GOT3 (cell line): ENCODE results near the gene TBC1D10B.

Experiments
- DNase-seq: peaks from one replicate; lab custom pipeline; 2025; ENCODE audit warnings: mixed read lengths; lab: John Stamatoyannopoulos, UW

TBC1D10B gene

DNA sequence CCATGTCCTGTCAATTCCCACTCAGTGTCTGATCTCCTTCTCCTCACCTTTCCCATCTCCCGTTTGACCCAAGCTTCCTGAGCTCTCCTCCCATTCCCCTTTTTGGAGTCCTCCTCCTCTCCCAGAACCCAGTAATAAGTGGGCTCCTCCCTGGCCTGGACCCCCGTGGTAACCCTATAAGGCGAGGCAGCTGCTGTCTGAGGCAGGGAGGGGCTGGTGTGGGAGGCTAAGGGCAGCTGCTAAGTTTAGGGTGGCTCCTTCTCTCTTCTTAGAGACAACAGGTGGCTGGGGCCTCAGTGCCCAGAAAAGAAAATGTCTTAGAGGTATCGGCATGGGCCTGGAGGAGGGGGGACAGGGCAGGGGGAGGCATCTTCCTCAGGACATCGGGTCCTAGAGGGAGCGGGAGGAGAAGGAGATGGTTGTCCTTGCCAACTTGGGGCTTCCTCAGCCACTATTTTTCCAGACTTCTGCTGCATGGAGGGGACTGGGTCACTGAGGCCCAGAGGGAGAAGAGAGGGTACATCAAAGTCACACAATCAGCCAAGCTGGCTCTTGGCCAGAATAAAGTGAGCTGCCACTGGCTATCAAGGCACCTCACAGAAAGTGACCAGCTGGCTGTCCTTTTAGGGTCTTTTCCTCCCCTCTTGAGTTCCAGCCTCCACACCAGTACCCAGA lies 1.9 kb upstream of the TBC1D10B start:
- DNase-seq, result no peak

DNA sequence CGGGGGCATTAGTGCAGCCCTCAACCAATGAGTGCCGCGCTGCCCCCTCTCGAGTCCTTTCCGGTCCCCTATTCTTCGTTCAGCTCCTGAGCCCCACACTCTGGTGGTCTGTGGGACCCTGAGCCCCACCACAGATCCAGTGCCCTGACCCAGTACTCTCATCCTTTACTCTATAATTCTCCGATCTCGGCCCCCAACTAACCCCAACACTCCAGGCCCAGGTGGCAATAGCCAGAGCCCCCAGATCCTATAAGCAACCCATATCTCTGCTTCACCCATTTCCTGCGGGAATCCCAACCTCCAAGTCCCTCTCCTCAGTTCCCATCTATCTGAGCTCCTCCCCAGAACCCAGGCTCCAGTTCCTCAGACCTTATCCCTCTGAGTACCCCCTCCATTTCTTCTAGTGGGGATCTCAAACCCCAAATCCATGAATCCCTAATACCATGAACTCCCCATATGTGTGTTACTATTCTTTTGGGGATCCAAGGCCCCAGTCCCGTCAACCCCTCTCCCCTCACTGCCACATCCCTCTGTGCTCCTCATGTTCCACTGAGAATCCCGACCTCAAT lies 1.0 kb upstream of the TBC1D10B start:
- DNase-seq, result no peak

DNA sequence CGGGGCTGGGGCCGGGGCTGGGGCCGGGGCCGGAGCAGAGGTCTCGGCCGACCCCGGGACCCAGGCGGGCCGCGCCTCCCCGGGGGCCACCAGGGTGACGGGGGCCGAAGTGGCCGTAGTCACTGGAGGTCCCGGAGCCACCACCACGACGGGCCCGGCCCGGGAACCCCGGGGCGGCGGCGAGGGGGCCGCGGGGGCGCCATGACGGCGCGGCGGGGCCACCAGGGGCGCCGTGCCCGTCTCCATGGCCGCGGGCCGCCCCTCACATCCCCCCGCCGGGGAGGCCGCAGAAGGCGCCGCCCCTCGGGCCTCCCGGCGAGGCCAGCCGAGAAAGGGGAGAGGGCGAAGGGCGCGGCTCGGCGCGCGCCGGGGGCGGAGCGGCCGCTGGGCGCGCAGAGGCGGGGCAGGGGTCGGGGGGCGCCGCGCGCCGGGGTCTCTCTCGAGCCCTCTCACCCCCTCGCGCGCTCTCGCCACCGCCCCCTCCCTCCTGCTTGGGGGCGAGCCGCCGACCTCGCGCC lies 297 bp downstream of the TBC1D10B start:
- DNase-seq, result no peak

DNA sequence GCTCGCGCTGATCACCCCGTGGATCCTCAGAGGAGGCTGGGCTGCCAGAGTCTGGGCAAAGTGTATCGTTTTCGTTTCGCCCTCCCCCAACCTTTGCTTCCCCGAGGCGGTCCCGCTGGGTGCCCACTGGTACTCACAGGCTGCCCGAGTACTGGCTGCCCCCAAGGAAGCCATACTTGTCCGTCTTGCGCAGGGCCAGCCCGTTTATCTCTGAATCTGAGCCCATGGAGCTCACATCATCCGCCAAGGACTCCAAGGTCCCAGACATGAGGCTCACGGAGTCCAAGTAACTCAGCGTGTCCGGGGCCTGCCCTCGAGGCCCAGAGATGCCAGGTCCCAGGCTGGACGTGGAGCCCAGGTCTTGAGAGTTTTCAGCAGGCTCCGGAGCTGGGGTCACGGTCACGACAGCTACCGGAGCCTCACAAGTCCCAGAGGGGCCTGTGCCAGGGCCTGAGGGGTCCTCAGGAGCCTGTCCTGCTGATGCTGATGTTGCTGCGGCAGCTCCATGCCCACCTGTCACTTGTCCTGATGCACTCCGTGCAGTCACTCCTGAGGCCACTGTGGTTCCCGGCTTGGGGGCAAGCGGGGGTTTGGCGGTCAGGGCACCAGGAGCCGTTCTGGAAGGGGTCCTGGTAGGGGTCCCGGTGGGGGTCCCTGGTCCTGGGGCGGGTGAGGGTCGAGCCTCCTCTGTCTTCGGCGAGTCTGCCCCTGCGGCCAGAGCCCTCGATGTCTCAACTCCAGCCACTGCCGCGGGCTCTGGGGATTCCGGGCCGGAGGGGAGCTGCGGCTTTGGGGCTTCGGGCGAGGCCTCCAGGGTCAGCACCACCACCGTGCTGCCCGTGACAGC lies 980 bp downstream of the TBC1D10B start:
- no peak for DNase-seq

DNA sequence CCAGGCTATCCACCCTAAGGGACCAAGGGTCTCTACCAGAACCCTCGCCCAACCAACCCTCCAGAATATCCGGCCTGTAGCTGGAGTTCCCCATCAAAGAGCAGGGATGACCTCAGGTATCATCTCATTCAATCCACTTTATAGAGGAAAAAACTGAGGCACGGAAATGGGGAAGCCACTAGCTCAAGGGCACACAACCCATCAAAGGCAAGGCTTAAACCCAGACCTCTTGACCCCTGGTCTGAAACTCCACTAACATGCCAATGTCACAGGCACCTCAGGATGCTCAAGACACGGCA lies 1.6 kb downstream of the TBC1D10B start:
- DNase-seq, result no peak

DNA sequence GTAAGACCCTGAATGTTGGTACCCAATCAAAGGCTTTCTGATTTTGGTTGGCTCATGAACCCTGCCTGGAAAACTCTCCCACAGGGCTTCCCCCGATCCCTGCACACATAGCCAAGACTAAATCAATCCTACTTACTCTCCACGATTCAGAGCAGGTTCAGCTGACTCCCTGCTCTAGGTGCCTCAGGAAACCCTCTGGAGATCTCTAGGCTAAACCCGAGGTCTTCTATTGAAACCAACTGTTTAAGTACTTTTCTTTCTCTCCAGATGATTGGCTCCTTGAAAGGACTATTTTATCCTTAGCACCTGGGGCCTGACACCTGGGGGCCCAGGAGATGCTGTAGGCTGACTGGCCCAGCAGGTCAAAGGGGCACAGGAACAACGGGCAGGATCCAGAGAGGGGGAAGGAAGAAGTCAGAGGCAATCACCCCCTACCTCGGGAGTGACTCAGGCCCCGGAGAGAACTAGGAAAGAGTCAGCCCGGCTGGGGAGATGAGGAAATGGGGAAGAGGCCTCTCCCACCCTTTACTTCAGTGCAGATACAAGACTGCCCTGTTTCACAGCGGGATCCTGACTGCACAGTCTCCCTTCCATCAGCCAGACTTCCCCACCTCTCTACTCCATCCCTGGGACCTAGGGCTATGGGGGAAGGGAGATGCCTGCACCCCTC lies 2.0 kb downstream of the TBC1D10B start:
- DNase-seq, result no peak

DNA sequence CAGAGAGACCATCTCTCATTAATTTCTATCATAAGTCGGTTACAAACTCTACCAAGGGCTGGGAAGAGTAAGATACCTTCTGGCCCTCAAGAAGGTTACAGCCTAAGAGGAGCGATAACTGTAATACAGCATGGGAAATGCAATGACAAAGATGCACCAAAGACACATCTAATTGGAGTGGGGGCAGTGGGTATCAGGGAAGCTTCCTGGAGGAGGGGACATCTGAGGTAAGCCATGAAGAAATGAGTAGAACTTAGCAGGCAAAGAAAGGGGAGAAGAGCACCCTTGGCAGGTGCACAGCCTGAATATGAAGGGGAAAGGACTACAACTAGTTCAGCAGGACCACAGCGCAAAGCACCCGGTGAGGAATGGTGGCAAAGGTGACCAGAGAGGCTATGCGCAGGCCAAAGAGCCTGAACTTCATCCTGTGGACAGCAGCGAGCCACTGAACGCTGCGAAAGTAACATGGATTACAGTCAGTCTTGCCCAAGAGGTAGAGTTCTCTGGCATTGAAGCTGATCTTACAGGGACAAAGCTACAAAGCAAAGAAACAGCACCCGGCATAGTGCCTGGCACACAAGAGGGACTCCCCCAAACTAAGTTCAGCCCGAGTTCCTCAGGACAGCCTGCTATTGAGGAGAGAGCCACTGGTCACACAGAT lies 2.8 kb downstream of the TBC1D10B start:
- DNase-seq, result no peak

DNA sequence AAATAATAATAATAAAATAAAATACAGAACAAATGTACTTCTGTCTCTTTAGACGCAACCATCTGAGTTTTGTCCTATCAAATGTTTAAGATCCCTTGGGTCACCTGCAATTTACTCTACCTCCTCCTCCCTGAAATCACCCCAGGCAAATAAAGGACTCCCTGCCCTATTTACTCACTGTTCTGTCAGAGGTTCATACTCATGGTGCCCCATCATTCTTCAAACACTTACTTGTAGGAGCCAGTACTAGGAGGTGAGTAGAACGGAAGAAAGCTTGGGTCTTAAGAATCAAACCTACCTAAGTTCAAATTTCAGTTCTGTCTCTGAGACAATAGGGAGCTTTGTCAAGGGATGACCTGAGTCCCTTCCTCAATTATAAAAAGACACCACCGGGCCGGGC lies 3.8 kb downstream of the TBC1D10B start:
- DNase-seq, result no peak

DNA sequence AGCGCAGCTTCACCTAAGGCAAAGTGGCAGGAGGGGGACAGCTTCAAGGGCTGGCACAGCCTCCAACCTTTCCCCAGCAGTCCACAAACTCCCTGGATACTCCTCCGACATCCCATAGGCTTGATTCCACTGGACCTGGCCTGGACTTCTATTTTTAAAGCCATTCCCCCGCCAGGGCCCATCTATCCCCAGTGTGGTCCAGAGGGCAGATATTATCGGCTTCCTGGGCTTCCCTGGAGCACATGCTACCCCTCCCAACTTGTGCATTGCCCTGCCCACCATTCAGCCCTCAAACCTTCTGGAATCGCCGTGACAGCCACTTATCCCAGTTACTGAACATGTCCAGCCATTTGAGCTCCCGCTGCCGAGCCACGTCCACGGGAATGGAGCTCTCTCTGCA lies 5.1 kb downstream of the TBC1D10B start:
- no peak for DNase-seq

DNA sequence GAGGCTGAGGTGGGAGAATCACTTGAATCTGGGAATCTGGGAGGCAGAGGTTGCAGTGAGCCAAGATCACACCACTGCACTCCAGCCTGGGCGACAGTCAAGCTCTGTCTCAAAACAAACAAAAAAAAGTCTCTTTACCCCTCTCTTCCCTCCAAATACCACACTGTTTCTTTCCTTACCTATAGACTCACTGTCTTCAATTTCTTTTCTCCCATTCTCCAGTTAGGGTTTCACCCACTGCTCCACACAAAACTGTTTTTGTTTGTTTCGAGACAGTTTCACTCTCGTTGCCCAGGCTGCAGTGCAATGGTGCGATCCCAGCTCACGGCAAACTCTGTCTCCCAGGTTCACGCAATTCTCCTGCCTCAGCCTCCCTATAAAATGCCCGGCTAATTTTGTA lies 9.1 kb downstream of the TBC1D10B start:
- no peak for DNase-seq

DNA sequence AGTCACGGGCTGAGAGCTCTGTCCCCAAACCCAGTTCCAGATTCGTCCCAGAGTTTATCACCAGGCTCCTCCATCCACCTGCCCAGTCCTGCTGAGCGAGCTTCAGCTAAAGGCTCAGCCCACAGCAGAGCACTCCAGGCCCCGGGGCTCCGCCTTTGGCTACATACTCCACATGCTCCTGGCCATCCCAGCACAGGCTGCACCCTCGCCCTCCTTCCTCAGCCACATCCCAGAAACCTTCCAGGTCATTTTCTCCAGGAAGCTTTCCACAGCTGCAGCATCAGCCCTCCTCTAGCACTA lies 10.5 kb downstream of the TBC1D10B start:
- DNase-seq, result no peak

DNA sequence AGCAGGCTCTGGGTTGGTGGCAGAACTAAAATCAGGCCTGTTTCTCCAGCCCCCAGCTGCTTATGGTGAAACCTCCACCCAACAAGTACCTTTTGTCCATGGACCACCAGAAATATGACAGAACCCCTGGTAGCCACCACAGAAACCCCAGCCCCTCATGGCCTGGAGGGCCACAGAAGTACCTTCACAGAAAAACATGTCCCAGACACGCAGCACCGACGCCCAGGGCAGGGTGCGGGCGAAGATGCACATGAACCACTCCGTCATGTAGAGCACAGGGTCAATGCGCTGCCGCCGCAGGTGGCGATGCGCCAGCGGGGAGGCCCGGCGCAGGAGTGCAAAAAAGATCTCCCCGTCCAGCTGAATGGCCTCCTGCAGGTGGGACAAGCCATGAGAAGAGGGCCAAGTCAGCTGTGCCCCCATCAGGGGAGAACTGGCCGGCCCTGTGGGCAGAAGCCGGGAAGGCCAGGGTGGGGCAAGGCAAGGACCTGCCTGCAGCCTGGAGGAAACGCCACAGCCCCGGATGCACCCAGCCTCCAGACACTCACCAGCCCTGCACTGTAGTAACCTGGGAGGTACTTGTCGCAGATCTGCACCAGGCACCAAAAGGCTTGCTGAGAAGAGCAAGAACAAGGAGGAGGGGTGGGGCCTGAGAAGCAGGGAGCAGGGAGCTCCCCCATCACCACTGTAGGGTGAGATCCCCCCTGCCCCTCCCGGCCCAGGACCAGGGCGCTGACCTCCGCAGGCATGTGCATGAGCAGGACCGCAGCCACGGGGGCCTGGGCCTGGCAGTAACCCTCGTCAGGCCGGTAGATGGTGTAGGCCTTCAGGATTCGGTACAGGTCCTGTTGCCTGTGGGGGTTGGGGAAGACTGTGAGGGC lies 11.1 kb downstream of the TBC1D10B start:
- DNase-seq, result no peak

DNA sequence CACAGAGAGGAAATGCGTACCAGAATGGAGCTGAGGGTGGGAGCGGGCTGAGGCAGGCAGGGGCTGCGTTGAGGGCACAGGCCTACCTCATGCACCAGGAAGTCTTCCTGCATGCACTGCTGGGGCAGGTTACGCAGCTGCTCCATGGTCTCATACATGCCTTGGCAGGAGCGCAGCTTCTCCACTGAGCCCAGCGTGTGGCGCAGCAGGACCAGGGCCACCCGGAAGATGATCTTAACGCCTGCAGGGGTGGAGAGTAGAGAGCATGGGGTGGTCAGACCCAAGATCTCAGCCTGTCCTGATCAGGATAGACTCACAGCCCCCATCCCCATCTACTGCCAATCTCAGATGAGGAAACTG lies 11.7 kb downstream of the TBC1D10B start:
- no peak for DNase-seq

DNA sequence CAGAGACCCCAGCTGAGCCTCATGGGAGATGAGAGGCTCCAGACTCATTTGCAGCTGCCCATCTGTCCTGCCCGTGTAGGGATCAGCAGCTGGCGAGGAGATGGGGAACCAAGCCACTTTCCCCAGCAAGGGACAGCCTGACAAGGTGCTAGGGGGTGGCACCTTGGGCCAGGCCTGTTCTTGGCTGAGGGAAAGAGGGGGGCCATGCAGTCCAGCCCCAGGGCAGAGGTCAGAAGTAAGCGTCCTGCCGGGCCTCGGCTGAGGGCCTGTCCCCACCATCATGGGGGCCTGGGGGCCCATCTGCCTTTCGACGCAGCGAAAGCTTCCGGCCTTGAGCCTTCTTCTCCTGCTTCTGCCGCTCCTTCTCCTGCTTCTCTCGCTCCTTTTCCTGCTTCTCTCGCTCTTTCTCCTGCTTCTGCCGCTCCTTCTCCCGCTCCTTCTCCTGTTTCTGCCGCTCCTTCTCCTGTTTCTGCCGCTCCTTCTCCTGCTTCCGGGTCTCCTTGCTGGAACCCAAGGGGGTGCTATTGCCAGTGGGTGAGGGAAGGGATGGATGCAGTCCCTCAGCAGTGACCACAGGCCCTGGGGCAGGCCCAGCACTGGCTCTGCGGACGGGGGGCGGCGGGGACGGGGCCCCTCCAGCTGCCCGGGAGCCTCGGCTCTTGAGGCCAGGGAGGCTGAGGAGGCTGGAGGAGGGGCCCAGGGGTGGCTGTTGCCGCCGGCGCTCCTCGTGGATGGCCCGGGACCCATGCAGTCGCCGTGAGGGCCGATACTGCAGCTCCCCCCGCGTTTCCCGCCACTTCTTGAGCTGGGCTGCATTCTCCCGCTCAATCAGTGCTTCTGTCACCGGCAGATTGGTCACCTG lies 12.3 kb downstream of the TBC1D10B start:
- DNase-seq, result no peak

DNA sequence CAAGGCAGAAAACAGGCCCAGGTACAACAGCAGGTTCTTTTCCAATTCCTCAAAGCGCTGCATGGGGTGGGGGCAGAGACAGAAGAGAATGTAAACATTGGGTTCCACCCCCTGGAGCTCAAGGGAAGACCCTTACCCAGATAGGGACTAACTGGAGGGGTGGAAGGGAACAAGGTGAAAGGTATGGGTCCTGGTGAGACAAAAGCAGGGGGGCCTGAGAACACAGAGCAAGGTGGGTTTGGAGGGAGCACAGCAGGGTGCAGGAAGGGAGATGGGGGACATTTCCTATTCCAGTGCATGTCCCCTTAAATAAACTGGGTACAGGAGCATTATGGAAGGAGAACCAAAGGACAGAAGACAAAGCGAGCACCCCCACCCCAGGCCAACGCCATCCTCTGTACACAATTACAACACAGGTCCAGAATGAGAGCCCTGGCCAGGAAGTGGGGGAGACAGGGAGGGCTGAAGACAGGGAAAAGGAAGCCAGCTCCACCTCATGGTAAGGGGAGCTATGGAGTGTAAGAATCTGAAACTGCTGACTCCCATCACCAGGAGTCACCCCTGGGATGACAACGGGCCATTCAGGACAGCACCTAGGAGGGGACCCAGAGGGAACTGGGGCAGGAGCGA lies 13.1 kb downstream of the TBC1D10B start:
- DNase-seq, result no peak

DNA sequence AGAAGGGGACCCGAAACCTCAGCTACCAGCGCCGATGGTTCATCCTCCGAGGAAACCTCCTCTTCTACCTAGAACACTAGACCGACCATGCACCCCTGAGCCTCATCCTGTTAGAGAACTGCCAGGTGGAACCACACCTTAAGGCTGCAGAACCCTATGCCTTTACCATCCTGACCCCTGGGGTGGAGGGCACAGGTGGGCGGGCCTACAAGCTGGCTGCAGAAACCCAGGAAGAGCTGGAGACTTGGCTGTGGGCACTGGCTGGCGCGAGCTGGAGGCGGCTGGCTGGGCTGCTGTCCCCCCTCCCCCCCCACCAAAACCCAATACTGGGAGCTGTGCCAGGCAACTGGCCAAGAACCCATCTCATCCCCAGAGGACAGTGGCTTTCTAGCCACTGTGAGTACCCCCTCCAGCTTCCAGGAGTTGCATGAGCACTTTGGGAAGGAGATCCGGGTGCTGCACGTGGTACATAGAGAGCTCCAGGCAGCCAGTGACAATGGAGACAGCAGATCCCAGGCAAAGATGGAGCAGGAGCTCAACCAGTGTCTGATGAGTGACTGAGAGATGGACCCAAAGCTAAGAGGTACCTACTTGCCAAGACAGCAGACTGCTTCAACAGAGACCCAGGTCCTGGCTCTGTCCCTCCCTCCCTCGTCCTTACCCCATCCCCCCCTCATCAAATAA lies 13.8 kb downstream of the TBC1D10B start:
- no peak for DNase-seq

DNA sequence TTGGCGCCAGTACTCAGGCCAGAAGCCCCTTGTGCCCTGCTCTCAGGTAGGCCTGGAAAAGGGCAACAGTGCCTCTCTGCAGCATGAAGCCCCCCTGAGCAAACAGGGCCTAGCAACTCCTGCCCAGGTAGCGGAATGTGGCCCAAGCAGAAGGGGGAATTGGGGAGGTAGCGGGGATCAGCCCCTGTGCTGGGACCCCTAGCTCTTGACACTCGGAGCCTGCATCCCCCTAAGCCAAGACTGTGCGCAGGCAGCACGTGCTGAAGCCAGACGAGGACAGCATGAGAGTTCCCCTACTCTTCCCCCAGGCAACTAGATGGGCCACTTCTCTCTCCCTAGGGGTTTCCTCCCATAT lies 14.4 kb downstream of the TBC1D10B start:
- DNase-seq, result no peak

DNA sequence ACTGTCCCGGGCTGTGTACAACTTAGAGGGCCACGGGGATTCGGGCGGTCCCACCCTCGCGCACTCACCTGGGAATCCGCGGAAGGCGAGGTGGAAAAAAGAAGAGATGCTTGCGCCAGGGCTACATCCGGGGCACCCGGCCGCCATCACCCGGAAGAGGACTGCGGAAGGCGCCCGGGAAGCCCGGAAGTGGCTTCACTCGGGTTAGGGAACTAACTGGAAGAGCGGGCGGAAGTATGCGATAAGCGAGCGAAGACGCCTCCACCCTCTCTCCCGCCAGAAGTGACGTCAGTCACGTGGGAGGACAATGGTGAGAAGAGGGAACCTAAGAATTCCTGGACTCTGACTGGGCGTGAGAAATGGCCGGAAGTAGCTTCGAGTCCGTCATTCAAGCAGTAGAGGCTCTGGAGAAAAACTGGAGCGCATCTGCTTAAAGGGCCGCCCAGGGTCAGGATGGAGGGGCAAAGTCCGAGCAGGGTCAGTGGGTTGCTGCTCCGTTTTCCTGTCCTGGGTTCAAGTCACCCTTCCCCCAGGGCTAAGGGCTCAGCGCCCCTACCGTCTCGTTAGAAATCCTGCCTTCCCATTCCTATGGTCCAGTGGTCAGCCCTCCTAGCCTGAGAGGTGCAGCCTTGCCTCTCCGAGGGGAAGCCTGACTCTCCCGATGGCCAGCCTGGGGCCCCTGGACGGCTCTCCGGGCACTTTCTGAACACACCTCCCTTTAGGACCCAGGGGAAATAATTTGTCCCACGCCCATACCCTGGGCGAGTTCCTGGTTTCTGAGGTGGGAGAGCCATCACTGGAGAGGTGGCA lies 14.9 kb downstream of the TBC1D10B start, which contains the start of gene CD2BP2:
Gene CD2BP2 (minus strand): TSS at position 165 of the 810 bp plus-strand sequence. CDS start 627 bp downstream, outside the sequence.
- peak; percentile 77 for DNase-seq
